Glomerular endothelial cell (primary cell): ENCODE data around the gene RAPGEF2. TPM values are rescaled to one million over a fixed set of nuclear protein-coding genes. Genes with fewer than 3 reads are reported as not detected.

ENCODE experiments used
- DNase-seq: peaks from one replicate; pipeline ENCODE4 v3.0.0-alpha.2; 2011; ENCODE audit warnings: low read depth, low spot score; ENCODE audit errors: extremely low read depth
- total RNA-seq: library from RNA; depleted of rRNA; stranded (reverse); fragments of >200 nt; gene quantifications from 2 replicates; pipeline ENCODE4 v1.2.3, GENCODE V29; 2015

The RAPGEF2 gene
- total RNA-seq, 1 donor from 2014 or later = 57.3 TPM

DNA sequence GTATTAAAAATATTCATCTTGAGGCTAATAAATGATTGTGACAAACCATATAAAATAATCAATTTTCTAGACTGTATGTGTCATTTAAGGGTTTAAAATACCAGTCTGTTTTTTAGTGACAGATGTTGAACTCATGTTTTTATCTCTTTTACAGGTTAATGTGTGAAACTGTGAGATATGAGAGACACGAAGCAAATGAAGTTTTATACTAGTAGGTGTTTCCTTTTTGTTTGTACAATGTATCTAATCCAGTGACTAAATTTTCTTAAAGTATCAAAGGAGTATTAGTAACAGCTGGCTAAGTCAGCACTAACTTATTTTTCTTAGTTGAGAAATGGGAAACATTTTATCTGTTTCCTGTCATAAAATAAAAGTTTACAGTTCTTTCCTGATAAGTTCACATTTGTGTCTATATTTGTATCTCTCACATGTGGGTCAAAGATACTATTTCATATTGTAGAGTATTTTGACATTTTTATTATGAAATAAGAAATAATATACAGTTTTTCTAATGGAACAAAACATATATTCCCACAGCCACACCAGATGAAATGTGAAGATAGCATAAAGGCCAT is 90.3 kb downstream of the RAPGEF2 start:
- no peak for DNase-seq

DNA sequence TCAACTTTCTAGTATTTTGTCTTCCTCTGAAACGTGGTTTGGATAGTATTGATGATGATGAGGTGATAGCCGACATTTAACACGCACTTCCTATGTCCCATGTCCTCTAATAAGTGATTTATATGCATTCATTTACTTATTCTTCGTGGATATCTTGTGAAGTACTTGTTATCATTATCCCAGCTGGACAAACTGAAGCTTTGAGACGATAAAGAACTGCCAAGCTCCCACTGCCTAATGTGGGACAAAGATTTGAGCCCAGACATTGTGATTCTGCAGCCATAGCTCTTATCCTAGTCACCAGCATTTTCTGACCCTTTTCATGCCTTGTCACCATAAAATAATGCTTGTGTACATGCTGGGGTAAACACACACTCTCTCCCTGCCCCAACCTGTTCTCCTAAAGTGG is 92.5 kb downstream of the RAPGEF2 start:
- no peak for DNase-seq

- no peak for DNase-seq
Measured at GRCh38 chr4:159197260-159197884, 94.5 kb downstream of the RAPGEF2 start.

GRCh38 chr4:159197885-159198269 is 95.0 kb downstream of the RAPGEF2 start:
- no peak for DNase-seq

DNA sequence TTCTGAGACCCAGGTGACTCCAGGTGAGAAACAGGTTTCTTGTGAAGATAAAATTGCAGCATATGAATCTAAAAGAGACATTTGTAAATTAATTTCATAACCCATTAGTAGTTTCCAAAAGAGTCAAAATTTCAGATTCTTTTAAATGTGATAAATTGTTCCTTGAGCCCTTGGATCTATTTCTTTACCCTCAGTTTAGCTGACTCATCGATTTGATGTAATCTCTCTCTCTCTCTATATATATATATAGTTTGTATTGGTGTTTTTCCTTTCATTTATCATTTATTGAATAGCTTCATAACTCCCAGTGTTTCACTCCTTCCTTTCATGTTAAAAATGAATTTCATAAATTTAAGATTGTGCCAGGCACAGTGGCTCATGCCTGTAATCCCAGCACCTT is 96.9 kb downstream of the RAPGEF2 start:
- no peak for DNase-seq

- DNase-seq = no peak
Measured at GRCh38 chr4:159201168-159201567, 98.3 kb downstream of the RAPGEF2 start.

GRCh38 chr4:159204566-159204965 is 101.7 kb downstream of the RAPGEF2 start:
- no peak for DNase-seq

- DNase-seq = no peak
Measured at GRCh38 chr4:159205466-159205865, 102.6 kb downstream of the RAPGEF2 start.

- no peak for DNase-seq
Measured at GRCh38 chr4:159206427-159206871, 103.6 kb downstream of the RAPGEF2 start.

DNA sequence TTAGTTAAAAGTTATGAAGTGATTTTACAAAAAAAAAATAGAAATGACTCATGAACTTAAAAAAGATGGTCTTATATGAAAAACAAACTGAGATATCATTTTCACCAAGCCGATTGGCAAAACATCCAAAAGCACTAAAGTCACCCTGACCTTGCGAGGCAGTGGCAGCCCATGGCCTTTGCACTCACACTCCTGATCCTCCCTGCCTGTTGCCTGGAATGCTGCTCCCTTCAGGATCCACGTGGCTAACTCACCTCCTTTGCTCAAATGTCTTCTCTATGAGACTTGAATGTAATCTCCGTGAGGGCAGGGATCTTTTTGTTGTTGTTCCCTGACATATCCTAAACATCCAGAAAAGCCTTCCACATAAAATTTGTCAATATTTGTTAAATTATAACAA is 106.4 kb downstream of the RAPGEF2 start:
- DNase-seq = no peak

GRCh38 chr4:159210975-159211374 is 108.1 kb downstream of the RAPGEF2 start:
- no peak for DNase-seq

DNA sequence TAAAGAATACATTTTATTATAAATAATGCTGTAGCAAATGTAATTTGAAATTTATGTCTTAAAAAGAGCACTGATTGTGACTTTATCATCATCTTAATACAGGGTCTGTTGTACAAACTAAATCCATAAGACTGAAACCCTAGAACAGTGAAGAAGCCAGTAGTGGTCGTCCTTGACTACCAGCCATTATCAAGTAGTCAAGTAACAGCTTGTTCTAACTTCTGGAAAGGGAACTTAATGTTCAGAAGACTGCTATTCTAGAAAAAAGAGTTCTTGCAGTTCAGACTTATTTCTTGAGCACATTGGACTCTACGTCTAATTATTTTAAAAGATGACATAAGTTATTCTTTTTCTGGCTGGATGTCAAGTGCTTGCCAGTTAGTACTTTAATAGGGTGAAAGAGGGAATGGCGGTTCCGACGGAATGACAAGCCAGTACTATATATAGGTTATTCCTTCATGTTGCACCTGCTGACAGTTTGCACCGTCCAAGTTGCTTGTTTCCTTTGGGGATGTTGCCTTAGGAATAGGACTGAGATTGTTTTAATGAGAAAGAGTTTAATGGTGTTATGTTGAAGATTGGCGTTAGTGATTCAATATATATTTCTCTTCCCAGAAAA is 109.9 kb downstream of the RAPGEF2 start:
- no peak for DNase-seq

DNA sequence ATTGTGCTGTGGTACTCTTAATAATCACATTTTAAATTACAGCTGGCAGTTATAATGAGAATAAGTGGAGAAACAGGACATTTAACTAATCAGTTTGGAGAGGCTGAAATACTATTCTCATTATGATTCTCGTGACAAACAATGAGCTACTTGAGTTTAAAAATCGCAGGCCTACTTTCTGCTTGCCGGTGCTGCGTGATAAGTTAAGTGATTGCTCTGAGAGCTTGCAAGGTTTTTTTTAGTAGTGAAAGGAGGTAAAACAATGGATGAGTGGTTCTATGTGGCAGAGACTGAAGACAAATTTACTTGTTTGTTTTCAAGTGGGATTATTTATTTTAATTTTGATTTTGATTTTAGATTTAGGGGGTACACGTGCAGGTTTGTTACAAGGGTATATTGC is 114.0 kb downstream of the RAPGEF2 start:
- no peak for DNase-seq

DNA sequence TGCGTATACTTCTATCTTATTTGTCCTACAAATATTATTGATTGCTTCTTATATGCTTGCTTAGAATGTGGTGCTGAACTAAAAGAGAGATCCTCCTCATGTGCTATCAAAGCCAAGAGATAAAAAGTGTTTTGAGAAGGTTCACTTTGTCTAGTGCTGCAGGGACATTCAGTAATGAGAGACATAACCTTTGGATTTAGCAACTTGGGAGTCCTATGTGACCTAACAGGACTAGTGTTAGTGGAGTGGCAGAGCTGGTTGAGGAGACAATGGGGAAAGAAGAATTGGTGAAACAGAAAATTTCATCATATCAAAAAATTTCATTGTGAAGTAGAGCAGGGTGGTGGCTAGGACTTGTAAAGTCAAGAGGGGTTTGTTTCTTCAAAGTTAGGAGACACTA is 117.0 kb downstream of the RAPGEF2 start:
- no peak for DNase-seq

DNA sequence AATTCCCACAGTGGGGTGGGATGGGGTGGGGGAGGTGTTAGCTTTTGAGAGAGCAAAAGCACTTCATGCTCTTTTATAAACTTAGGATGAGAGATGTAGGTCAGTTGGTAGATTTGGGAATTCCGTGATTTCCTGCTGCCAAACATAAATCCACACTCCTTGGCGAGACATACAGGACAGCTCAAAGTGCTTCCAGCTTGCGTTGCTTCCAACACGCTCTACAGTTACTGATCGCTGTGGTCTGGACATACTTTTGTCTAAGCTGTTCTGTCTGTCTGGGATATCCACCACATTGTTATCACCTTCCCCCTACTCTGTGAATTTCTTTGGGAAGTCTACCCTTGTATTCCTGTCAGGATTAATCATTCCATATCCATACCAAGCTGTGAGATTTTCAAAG is 117.5 kb downstream of the RAPGEF2 start:
- DNase-seq = no peak

DNA sequence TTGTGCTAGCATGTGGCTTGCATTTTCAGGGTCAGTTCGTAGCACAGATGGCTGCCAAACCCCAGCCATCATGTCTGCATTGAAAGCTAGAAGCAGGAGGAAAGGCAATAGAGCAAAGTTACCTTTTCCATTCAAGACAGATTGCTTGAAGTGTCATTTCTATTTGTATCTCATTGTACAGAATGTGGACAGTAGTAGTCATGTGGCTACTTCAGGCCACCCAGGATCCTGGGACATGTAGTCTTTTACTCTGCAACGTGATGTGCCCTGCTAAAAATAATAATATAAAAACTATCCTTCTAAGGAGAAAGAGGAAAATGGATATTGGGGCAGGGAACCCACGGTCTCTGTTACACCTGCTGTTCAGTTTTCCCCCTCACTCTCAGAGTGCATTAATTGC is 118.4 kb downstream of the RAPGEF2 start:
- DNase-seq = no peak

DNA sequence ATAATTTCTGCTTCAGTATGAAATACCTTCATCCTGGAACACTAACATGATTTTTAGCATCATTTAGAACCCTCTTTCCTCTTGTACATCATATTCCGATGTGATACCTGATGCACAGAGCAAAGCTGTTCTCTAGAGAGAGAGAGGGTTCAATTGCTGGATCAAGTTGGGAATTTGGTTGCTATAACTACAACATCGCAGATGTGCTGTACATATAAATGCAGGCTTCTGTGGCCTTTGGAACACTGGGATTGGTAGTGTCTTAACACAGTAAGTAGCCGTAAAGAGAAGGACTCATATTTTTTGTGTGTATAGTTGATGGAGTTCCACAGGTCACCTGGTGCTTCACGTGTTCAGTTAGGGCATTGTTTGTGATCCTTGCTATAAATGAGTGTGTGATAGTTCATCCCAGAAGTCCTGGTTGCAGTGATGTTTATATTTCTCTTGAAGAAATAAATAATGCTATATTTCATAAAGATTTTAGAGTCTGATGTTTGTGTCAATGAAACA is 119.2 kb downstream of the RAPGEF2 start:
- DNase-seq = no peak

- DNase-seq = no peak
Measured at GRCh38 chr4:159224408-159224807, 121.5 kb downstream of the RAPGEF2 start.

DNA sequence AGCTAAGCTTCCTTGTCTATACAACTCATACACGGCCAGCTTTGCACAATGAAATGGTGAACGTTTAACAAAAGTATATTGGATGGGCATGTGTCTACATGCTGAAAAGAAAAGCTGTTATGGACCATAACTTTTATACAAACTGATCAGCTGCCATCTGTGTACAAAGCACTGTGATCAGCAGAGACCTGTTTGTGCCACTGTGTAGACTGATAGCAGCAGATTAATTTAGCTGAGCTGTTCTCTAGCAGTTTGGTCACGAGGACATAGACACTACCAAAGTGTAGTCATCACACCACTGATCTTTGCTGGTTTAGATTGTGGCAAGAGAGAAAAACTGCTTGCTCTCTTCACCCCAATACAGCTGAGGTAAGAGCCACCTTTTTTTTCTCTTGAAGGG is 124.5 kb downstream of the RAPGEF2 start:
- DNase-seq = no peak

DNA sequence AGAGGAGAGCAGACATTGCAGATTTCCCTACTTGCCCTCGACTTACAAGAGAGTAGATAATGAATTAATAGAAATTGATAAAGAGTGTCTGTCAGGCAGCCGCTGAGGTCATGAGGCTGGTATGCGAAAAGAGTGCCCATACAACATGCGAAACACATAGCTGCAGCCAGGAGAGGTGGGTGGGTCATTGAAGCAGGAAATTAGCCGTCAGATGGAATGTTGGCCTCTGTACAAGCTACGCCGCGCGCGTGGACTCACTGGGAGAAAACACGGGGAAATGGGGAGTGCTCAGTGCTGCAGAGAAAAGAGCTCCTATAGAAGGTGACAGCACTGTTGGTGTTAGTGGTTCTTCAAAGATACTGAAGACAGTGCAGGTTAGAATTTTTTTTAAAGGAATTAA is 125.1 kb downstream of the RAPGEF2 start:
- DNase-seq = peak; percentile 56

DNA sequence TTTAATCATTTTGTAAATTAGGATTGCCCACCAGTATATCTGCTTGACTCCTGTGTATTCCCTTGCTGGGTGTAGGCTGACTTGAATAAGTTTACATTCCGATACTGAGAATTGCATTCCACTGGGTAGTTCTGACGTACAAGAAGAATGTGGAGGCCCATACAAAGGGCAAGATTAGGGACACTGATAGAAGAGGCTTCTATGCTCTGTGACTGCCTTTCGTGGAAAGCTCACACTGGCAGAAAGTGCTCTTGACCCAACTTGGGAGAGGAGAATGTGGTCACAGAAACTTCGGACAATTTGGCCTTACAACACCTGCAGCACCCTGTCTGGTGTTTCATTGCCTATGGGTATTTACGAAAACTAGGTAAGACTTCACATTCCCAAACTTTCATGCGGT is 126.3 kb downstream of the RAPGEF2 start:
- DNase-seq = no peak

- no peak for DNase-seq
Measured at GRCh38 chr4:159232465-159233106, 129.7 kb downstream of the RAPGEF2 start.
